ENCODE results near the gene LAMA3. TPM values are rescaled to one million over a fixed set of nuclear protein-coding genes. Genes with fewer than 3 reads are reported as not detected.

Gene LAMA3
- total and polyA plus RNA-seq, 4 donors: 0.26 to 3.9 (median 0.37) TPM

- TF ChIP-seq CTCF (IDR thresholded peaks at IDR 0.05; ENCODE audit: low read depth, low read length, missing input control): no peak
These were observed 33.4 kb downstream of the LAMA3 start (continued) for GRCh38 chr18:23722646-23723045.

GRCh38 chr18:23723121-23723520 lies 33.9 kb downstream of the LAMA3 start:
- TF ChIP-seq RAD21 (IDR thresholded peaks at IDR 0.05): no peak
- no peak for TF ChIP-seq ATF3 (IDR thresholded peaks at IDR 0.05)
- TF ChIP-seq CTCF (IDR thresholded peaks at IDR 0.05; ENCODE audit: low read depth, low read length, missing input control): no peak
- no peak for TF ChIP-seq FOXA2 (IDR thresholded peaks at IDR 0.05)
- no peak for TF ChIP-seq NR2F2 (IDR thresholded peaks at IDR 0.05)
- TF ChIP-seq GABPA (IDR thresholded peaks at IDR 0.05 in 1 of 2, conservative IDR thresholded peaks at IDR 0.05 in 1 of 2): no peak
- no peak for TF ChIP-seq EGR1 (IDR thresholded peaks at IDR 0.05; ENCODE audit: low read depth in 2 of 2)
- TF ChIP-seq HNF4A (conservative IDR thresholded peaks at IDR 0.05): no peak
- no peak for TF ChIP-seq REST (IDR thresholded peaks at IDR 0.05)
- TF ChIP-seq JUND (IDR thresholded peaks at IDR 0.05): no peak
- TF ChIP-seq MAX (IDR thresholded peaks at IDR 0.05): no peak
- TF ChIP-seq TAF1 (conservative IDR thresholded peaks at IDR 0.05): no peak
- TF ChIP-seq ZBTB33 (IDR thresholded peaks at IDR 0.05): no peak
- no peak for TF ChIP-seq FOXA1 (IDR thresholded peaks at IDR 0.05)
- TF ChIP-seq SP1 (IDR thresholded peaks at IDR 0.05): no peak
- TF ChIP-seq HNF4G (IDR thresholded peaks at IDR 0.05): no peak
- no peak for TF ChIP-seq RXRA (IDR thresholded peaks at IDR 0.05)
- no peak for TF ChIP-seq YY1 (IDR thresholded peaks at IDR 0.05)
- no peak overlapping the region for H3K27ac ChIP-seq (ENCODE audit: low read depth in 1 of 2, low read length in 2 of 2)
- DNase-seq (ENCODE audit: low spot score): no peak
- H3K27me3 ChIP-seq (ENCODE audit: control insufficient read depth in 4 of 4, insufficient read depth in 4 of 4, low read length in 3 of 4): no peaks in the 10 kb centered on the region
- H3K4me3 ChIP-seq (ENCODE audit: low read depth in 1 of 3, low read length in 3 of 3): no peak overlapping the region
- 83% methylated on average over 2 of the region's 2 CpGs for WGBS
- H3K9me3 ChIP-seq (ENCODE audit: control insufficient read depth in 4 of 4, low read length in 3 of 4): no peaks in the 10 kb centered on the region
- H3K9ac ChIP-seq (ENCODE audit: low read depth in 1 of 2, low read length in 2 of 2): no peak overlapping the region
- no peaks in the 10 kb centered on the region for H3K4me1 ChIP-seq (ENCODE audit: control insufficient read depth in 4 of 4, insufficient read depth in 4 of 4, low read length in 3 of 4)
- no peaks in the 10 kb centered on the region for H3K36me3 ChIP-seq (ENCODE audit: control insufficient read depth in 4 of 4, insufficient read depth in 3 of 4, low read depth in 1 of 4, low read length in 3 of 4)
